Measurements from ENCODE around the gene MIPOL1. TPM values are rescaled to one million over a fixed set of nuclear protein-coding genes. Genes with fewer than 3 reads are reported as not detected.

Gene MIPOL1
- total RNA-seq, 4 donors from 2014 or later: 5.4 to 17.2 (median 9.4) TPM

- no peak for TF ChIP-seq CTCF (IDR thresholded peaks at IDR 0.05)
- no peak for DNase-seq (ENCODE audit: low spot score)
- no peak for ATAC-seq (ENCODE audit: low FRiP score)
Observed at GRCh38 chr14:37597914-37598746, 400.4 kb downstream of the MIPOL1 start.

- ATAC-seq (ENCODE audit: low FRiP score): no peak
- TF ChIP-seq CTCF (IDR thresholded peaks at IDR 0.05): no peak
- no peak for DNase-seq (ENCODE audit: low spot score)
Observed at GRCh38 chr14:37598747-37599506, 401.2 kb downstream of the MIPOL1 start.

- ATAC-seq (ENCODE audit: low FRiP score) (no peak), DNase-seq (ENCODE audit: low spot score) (no peak)
- TF ChIP-seq CTCF (IDR thresholded peaks at IDR 0.05): no peak
Observed at GRCh38 chr14:37599507-37600368, 402.0 kb downstream of the MIPOL1 start.

GRCh38 chr14:37600880-37601741, 403.4 kb downstream of the MIPOL1 start:
- DNase-seq (ENCODE audit: low spot score): no peak
- TF ChIP-seq CTCF (IDR thresholded peaks at IDR 0.05): no peak
- ATAC-seq (ENCODE audit: low FRiP score): no peak

GRCh38 chr14:37601865-37602264, 404.1 kb downstream of the MIPOL1 start:
- ATAC-seq (ENCODE audit: low FRiP score) (no peak), DNase-seq (ENCODE audit: low spot score) (no peak)
- no peak for TF ChIP-seq CTCF (IDR thresholded peaks at IDR 0.05)

Small RNA genes lying within 50 kb of the gene (small RNA-seq; reads per million reads assigned to genes)
- gene RNU6-273P (not detected), gene RNU6-886P (not detected)

Other genes starting within 250 kb of the MIPOL1 start
- gene SLC25A21, start 25.3 kb upstream of the MIPOL1 start, total RNA-seq: 1 to 10 TPM in 1 of 4 donors, under 1 TPM in 1, not detected in 2; 0.38 to 1.4 TPM

Data from omental fat pad (tissue), 4 donors.